Measurements from ENCODE around the gene SRCAP.

SRCAP gene

GRCh38 chr16:30780549-30780948 lies 81.6 kb downstream of the SRCAP start:
- Histone ChIP-seq H3K9me2 (replicated peaks; ENCODE audit: insufficient read depth, low read length) (no peaks in the 10 kb centered on the region), H3K79me2 (ENCODE audit: low read length) (no peaks in the 10 kb centered on the region), H2AFZ (ENCODE audit: low read length) (no peak overlapping the region), H3K4me3 (ENCODE audit: low read length) (no peak overlapping the region), H3K27ac (ENCODE audit: low read length) (no peak overlapping the region), H3K36me3 (replicated peaks; ENCODE audit: insufficient read depth, low read length) (no peaks in the 10 kb centered on the region), H3K4me1 (ENCODE audit: low read length) (no peaks in the 10 kb centered on the region), H3K9ac (ENCODE audit: low read length) (no peak overlapping the region), H3F3A (ENCODE audit: insufficient read depth, low read length) (no peaks in the 10 kb centered on the region), H3K4me2 (ENCODE audit: low read depth, low read length) (no peak overlapping the region), H3K27me3 (replicated peaks; ENCODE audit: insufficient read depth, low read length) (no peaks in the 10 kb centered on the region), H4K20me1 (ENCODE audit: insufficient read depth, low read length) (no peaks in the 10 kb centered on the region), H3K9me3 (replicated peaks; ENCODE audit: insufficient read depth, low read length) (no peaks in the 10 kb centered on the region)
- no peak for TF ChIP-seq CTCF (IDR thresholded peaks at IDR 0.05; ENCODE audit: low read length)
- no peak for TF ChIP-seq EZH2 (optimal IDR thresholded peaks at IDR 0.05; ENCODE audit: low read depth, low read length)
- no peak for TF ChIP-seq EZH2phosphoT487 (IDR thresholded peaks at IDR 0.05; ENCODE audit: low read length)
- DNase-seq = no peak

GRCh38 chr16:30782486-30783279 lies 83.7 kb downstream of the SRCAP start:
- H3K4me2 ChIP-seq (ENCODE audit: low read depth, low read length) = no peak overlapping the region
- no peak for DNase-seq
- TF ChIP-seq EZH2 (optimal IDR thresholded peaks at IDR 0.05; ENCODE audit: low read depth, low read length) = no peak
- no peak for TF ChIP-seq CTCF (IDR thresholded peaks at IDR 0.05; ENCODE audit: low read length)
- no peak for TF ChIP-seq EZH2phosphoT487 (IDR thresholded peaks at IDR 0.05; ENCODE audit: low read length)
- H2AFZ ChIP-seq (ENCODE audit: low read length) = no peak overlapping the region
- H3K9ac ChIP-seq (ENCODE audit: low read length) = no peak overlapping the region
- H3F3A ChIP-seq (ENCODE audit: insufficient read depth, low read length) = no peaks in the 10 kb centered on the region
- no peak overlapping the region for H3K27ac ChIP-seq (ENCODE audit: low read length)
- no peak overlapping the region for H3K4me3 ChIP-seq (ENCODE audit: low read length)
- no peaks in the 10 kb centered on the region for H3K9me3 ChIP-seq (replicated peaks; ENCODE audit: insufficient read depth, low read length)
- no peaks in the 10 kb centered on the region for H3K36me3 ChIP-seq (replicated peaks; ENCODE audit: insufficient read depth, low read length)
- no peaks in the 10 kb centered on the region for H3K27me3 ChIP-seq (replicated peaks; ENCODE audit: insufficient read depth, low read length)
- no peaks in the 10 kb centered on the region for H3K79me2 ChIP-seq (ENCODE audit: low read length)
- no peaks in the 10 kb centered on the region for H3K4me1 ChIP-seq (ENCODE audit: low read length)
- H3K9me2 ChIP-seq (replicated peaks; ENCODE audit: insufficient read depth, low read length) = no peaks in the 10 kb centered on the region
- no peaks in the 10 kb centered on the region for H4K20me1 ChIP-seq (ENCODE audit: insufficient read depth, low read length)

GRCh38 chr16:30783280-30784109 lies 84.5 kb downstream of the SRCAP start:
- Histone ChIP-seq H3K27ac (ENCODE audit: low read length) (no peak overlapping the region), H3K4me3 (ENCODE audit: low read length) (no peak overlapping the region), H3K9me2 (replicated peaks; ENCODE audit: insufficient read depth, low read length) (no peaks in the 10 kb centered on the region), H3K4me2 (ENCODE audit: low read depth, low read length) (no peak overlapping the region), H2AFZ (ENCODE audit: low read length) (no peak overlapping the region), H3K9ac (ENCODE audit: low read length) (no peak overlapping the region), H3F3A (ENCODE audit: insufficient read depth, low read length) (no peaks in the 10 kb centered on the region), H3K79me2 (ENCODE audit: low read length) (no peaks in the 10 kb centered on the region), H3K4me1 (ENCODE audit: low read length) (no peaks in the 10 kb centered on the region), H4K20me1 (ENCODE audit: insufficient read depth, low read length) (no peaks in the 10 kb centered on the region), H3K27me3 (replicated peaks; ENCODE audit: insufficient read depth, low read length) (no peaks in the 10 kb centered on the region), H3K9me3 (replicated peaks; ENCODE audit: insufficient read depth, low read length) (no peaks in the 10 kb centered on the region), H3K36me3 (replicated peaks; ENCODE audit: insufficient read depth, low read length) (no peaks in the 10 kb centered on the region)
- TF ChIP-seq EZH2 (optimal IDR thresholded peaks at IDR 0.05; ENCODE audit: low read depth, low read length) (no peak), CTCF (IDR thresholded peaks at IDR 0.05; ENCODE audit: low read length) (no peak), EZH2phosphoT487 (IDR thresholded peaks at IDR 0.05; ENCODE audit: low read length) (no peak)
- no peak for DNase-seq

All from MM.1S (cell line).